HG02938 (cell line): Measurements from ENCODE around the gene CCDC182.

ENCODE experiments used
- ATAC-seq: cut with Tn5 transposase; IDR thresholded peaks from one replicate; pipeline ENCODE4 v1.9.1; 2021; ENCODE audit warnings: mild to moderate bottlenecking, moderate library complexity; ENCODE audit not compliant: unreplicated experiment

Gene CCDC182

DNA sequence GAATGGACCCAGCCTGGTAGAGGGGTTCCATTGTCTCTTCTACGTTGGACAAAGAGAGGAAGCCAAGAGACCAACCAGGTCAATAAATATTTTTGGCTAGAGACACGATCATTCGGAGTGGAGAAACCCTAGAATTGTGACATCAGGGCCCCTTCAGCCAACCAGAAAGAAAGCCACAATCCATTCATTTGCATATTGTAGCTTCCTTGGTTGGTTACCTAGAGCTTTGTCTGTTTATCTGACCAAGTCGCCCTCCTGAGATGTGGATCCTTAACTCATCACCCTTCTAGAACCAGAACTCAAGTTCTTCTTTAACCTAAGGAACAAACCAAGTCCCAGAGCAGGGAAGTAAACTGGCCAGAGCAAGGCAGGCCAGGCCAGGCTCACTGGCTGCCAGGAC, at the start of gene CCDC182:
CCDC182 (minus strand) TSS at position 58 of the 400 bp plus-strand sequence; CDS start at position 31, 27 bp downstream.
- no peak for ATAC-seq

- no peak for ATAC-seq
These were observed 49.7 kb upstream of the CCDC182 start for GRCh38 chr17:57794841-57795240.

DNA sequence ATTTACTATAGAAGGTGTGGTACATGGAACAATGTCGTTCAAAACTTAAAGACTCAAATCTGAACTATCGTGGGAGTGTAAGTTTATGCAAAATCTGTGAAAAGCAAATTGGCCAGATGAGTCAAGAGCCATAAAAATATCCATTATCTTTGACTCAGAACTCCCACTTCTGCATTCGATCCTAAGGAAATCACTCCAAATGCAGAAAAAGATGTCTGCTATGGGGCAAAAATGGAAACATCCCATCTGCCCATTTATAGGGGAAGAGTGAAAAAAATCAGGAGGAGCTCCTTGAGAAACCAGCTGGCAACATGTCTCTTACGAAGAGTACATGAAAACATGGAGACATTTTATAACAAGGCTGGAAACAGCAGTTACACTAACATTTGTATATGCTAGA, 43.6 kb upstream of the CCDC182 start:
- ATAC-seq, result no peak

DNA sequence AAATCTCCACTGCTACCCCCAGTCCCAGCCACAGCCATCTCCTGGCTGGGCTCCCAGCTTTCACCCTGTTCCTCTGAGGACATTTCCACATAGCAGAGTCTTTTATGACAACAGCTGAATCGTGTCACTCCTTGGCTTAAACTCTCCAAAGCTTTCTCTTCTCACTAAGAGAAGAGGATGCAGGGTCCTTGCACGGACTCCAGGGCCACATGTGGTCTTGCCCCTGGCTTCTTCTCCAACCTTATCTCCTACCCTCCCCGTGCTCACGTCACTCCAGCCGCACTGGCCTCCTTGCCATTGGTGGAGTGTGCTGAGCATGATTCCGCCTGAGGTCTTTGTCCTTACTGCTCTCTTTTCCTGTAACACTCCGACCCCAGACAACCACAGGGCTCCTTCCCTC, 39.9 kb upstream of the CCDC182 start:
- ATAC-seq, result no peak

- ATAC-seq, result no peak
These were observed 39.3 kb upstream of the CCDC182 start for GRCh38 chr17:57784226-57784895.

GRCh38 chr17:57783338-57783742, 38.2 kb upstream of the CCDC182 start:
- ATAC-seq, result no peak

- ATAC-seq, result no peak
These were observed 37.7 kb upstream of the CCDC182 start for GRCh38 chr17:57782647-57783337.

DNA sequence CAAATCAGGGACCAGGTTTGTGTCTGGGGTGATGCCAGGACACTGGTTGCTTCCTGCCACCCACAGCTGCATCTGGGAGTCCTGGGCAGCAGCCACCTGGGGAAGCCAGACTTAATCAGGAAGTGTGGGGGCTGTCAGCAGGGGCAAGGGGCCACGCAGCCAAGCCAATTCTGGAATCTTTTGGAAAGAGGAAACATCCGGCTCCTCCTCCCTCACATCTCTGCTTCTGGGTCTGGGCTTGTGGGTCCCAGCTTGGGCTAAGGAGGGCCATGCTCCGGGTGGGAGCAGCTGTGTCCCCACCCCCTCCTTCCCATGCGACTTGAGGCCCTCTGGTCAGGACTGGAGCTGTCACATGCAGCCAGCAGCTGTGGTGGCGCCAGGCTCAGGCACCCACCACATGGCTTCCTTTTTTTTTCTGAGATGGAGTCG, 37.0 kb upstream of the CCDC182 start:
- no peak for ATAC-seq

GRCh38 chr17:57781386-57782061, 36.4 kb upstream of the CCDC182 start:
- no peak for ATAC-seq

- no peak for ATAC-seq
These were observed 34.6 kb upstream of the CCDC182 start for GRCh38 chr17:57779706-57780105.

GRCh38 chr17:57778306-57778705, 33.2 kb upstream of the CCDC182 start:
- ATAC-seq, result no peak

- no peak for ATAC-seq
These were observed 31.3 kb upstream of the CCDC182 start for GRCh38 chr17:57776366-57776765.

- ATAC-seq, result no peak
These were observed 29.8 kb upstream of the CCDC182 start for GRCh38 chr17:57774872-57775271.

DNA sequence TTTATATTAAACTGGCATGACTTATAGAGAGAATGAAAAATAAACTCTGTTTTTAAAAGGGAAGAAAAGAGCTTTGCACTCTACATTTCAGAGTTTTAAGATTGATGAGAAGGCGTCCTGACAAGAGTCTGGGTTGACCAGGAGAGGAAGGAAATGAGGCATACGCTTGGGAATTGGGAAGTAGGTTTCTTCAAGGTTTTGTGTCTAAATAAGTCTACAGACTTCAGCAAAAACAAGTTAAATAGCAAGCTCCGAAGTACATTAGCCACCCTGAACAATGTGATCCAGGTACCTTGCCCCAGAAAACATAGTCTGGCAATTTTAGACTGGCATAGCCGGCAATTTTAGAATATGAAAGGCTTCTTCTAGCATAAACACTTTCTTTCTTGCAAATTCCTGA, 28.5 kb upstream of the CCDC182 start:
- no peak for ATAC-seq

DNA sequence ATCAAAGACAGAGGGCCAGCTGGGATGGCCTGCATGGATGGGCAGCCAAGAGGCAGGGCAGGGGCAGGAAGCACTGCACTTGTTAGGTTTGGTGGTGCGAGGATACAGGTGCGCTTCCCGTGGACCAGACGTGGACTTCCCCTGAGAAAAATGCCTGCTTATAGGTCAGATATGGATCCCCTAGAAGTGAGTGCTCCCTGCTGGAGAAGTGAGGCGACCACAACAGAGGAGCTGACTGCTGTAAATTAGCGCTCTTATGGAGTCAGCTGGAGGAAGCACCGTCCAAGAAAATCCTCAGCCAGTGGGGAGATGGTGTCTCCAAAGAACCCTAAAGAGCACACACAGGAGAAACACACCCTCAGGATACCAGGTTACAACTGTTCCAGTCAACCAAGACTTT, 27.7 kb upstream of the CCDC182 start:
- ATAC-seq, result no peak

DNA sequence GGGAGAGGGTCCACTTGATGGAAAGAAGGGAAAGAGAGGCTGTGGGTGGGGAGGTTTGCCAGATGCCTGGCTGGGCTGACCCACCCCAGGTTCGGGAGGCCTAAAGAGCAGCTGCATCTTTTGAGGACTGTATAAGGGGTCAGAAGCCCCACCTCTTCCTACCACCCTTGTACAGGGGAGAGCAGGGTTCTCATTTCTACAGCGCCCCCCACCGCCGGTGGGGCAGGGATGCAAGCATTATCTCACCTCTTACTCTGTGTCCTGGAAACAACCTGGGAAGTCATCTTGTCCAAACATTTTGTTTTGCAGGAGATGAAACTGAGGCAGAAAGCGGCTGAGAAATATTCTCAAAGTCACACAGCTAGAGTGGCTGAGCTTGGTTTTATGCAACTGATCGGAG, 22.5 kb upstream of the CCDC182 start:
- ATAC-seq, result no peak

DNA sequence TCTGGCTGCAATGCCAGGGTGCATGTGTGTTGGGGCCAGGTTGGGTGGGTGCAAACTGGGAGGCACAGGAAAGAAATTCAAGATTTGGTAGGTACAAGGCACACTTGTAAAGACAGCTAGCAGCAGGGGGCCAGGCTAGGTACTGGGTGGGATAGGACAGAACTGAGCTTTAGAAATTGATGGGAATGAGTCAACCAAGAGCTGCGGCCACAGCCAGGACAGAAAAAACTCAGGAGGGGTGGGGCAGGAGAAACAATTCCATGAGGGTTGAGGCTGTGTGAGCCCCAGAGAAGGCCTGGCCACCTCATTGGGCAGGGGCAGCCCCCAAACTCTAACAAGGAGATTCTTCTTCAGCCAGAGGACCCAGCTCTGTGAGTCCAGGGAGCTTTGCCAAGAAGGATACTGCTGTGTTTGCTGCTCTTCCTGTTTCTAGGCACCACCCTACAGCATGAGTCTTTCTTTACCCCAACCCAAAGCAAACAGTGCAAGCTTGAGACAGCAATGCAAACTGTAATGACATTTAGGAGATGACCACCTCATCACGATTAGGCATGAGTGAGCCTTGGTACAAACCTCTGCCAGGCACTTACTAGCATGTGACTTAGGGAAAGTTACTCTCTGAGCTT, 21.3 kb upstream of the CCDC182 start:
- ATAC-seq, result no peak

DNA sequence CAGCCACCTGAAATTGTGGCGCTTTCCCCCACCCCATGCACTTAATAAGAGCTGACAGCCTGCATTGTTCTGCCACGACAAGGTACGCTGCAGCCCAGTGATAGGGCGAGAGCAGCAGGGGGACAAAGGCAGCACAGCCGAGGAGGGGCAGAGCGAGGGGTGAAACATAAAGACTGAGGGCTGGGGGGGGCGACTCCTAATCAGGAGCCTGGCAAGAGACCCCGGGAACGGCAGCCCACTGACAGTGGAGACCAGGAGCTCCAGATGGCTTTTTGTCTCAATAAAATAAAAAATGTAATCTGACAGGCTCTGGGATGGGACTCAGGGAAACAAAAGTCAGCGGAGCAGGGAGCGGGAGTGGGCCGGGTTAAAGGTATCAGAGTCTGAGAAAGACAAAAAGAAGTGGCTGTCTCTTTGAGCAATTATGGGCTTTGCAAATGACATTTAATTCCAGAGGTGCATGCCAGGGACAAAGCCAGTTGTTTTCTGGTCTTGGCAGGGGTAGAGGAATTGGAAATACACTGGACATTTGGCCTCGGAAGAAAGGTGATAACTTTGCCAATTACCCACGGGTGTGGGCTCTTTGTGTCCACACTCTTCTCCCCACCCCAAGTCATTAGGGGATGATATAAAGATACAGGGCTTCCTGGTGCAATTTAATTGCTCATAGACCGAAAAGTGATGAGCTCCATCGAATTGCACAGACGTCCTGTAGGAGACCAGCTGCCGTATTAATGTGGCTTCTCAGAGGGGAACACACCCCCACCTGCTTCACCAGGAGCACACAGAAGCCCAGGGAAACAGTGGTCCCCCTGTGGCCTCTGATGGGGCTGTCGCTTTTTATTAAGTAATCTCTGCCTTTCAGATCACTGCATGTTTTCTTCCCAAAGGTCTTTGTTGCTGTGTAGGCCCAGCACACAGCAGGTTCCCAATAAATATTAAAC, 17.6 kb upstream of the CCDC182 start:
- no peak for ATAC-seq

- no peak for ATAC-seq
These were observed 16.8 kb upstream of the CCDC182 start for GRCh38 chr17:57761887-57762286.

GRCh38 chr17:57760046-57760445, 14.9 kb upstream of the CCDC182 start:
- no peak for ATAC-seq
